H9 (cell line): ENCODE measurements around the gene CCDC92B. TPM values are rescaled to one million over a fixed set of nuclear protein-coding genes. Genes with fewer than 3 reads are reported as not detected.
A peak's percentile ranks its signal among the peaks of the same experiment; 100 is the strongest.

ENCODE experiments used
- DNase-seq: peaks from one replicate; pipeline ENCODE4 v3.0.0-alpha.2; 2017
- H2AFZ ChIP-seq: one replicate; pipeline ENCODE4 v1.6.1; 2013; ENCODE audit warnings: mild to moderate bottlenecking, low read length, control low read depth, moderate library complexity
- H2AK5ac ChIP-seq: 2 replicates; pipeline ENCODE4 v1.6.1; 2013; ENCODE audit warnings: low read length, control low read depth, mixed read lengths; ENCODE audit not compliant: insufficient read length
- H2BK120ac ChIP-seq: one replicate; pipeline ENCODE4 v1.6.1; 2013; ENCODE audit warnings: low read depth, mild to moderate bottlenecking, low read length, control low read depth, inconsistent platforms; ENCODE audit not compliant: poor library complexity, severe bottlenecking
- H2BK12ac ChIP-seq: 2 replicates; pipeline ENCODE4 v1.6.1; 2013; ENCODE audit warnings: low read length, control low read depth, mixed read lengths, low read depth; ENCODE audit not compliant: insufficient read length
- H2BK15ac ChIP-seq: 2 replicates; pipeline ENCODE4 v1.6.1; 2013; ENCODE audit warnings: low read depth, low read length, control low read depth
- H2BK20ac ChIP-seq: one replicate; pipeline ENCODE4 v1.6.1; 2013; ENCODE audit warnings: low read depth, mild to moderate bottlenecking, low read length, control low read depth, inconsistent platforms; ENCODE audit not compliant: poor library complexity, severe bottlenecking
- H2BK5ac ChIP-seq: 2 replicates; pipeline ENCODE4 v1.6.1; 2013; ENCODE audit warnings: low read length, control low read depth, mixed read lengths; ENCODE audit not compliant: insufficient read length
- H3K14ac ChIP-seq: 2 replicates; pipeline ENCODE4 v1.6.1; 2013; ENCODE audit warnings: low read length, control low read depth; ENCODE audit not compliant: insufficient read depth
- H3K18ac ChIP-seq: 2 replicates; pipeline ENCODE4 v1.6.1; 2013; ENCODE audit warnings: low read depth, mild to moderate bottlenecking, mixed read lengths, low read length, control low read depth; ENCODE audit not compliant: insufficient read length
- H3K23ac ChIP-seq: 2 replicates; pipeline ENCODE4 v1.6.1; 2013; ENCODE audit warnings: low read length, control low read depth, mixed read lengths, low read depth; ENCODE audit not compliant: insufficient read length
- H3K23me2 ChIP-seq: 2 replicates; pipeline ENCODE4 v1.6.1; 2013; ENCODE audit warnings: low read depth, mild to moderate bottlenecking, mixed read lengths, low read length, control low read depth; ENCODE audit not compliant: insufficient read length, poor library complexity, severe bottlenecking
- H3K27ac ChIP-seq: 2 replicates; pipeline ENCODE4 v1.5.1; 2013; ENCODE audit warnings: low read length, control low read depth, mixed read lengths, low read depth; ENCODE audit not compliant: insufficient read length
- H3K27me3 ChIP-seq: 2 replicates; pipeline ENCODE4 v1.6.1; 2013; ENCODE audit warnings: low read length, control low read depth, inconsistent platforms; ENCODE audit not compliant: insufficient read depth
- H3K4ac ChIP-seq: 2 replicates; pipeline ENCODE4 v1.6.1; 2013; ENCODE audit warnings: low read depth, mild to moderate bottlenecking, control low read depth, inconsistent platforms, low read length, moderate library complexity
- H3K4me1 ChIP-seq: 2 replicates; pipeline ENCODE4 v1.6.1; 2013; ENCODE audit warnings: low read length, control low read depth, inconsistent platforms; ENCODE audit not compliant: insufficient read depth
- H3K4me2 ChIP-seq: 2 replicates; pipeline ENCODE4 v1.6.1; 2013; ENCODE audit warnings: low read length, control low read depth, mixed read lengths; ENCODE audit not compliant: insufficient read length, insufficient read depth
- H3K56ac ChIP-seq: 2 replicates; pipeline ENCODE4 v1.6.1; 2013; ENCODE audit warnings: low read depth, mild to moderate bottlenecking, mixed read lengths, low read length, control low read depth; ENCODE audit not compliant: insufficient read length
- H3K79me1 ChIP-seq: 2 replicates; pipeline ENCODE4 v1.6.1; 2013; ENCODE audit warnings: low read depth, mild to moderate bottlenecking, moderate library complexity, low read length, control low read depth, inconsistent platforms; ENCODE audit not compliant: insufficient read depth, poor library complexity, severe bottlenecking
- H3K79me2 ChIP-seq: 2 replicates; pipeline ENCODE4 v1.6.1; 2013; ENCODE audit warnings: low read length, control low read depth, inconsistent platforms; ENCODE audit not compliant: insufficient read depth
- H3K9ac ChIP-seq: 2 replicates; pipeline ENCODE4 v1.6.1; 2013; ENCODE audit warnings: low read length, control low read depth, mixed read lengths; ENCODE audit not compliant: insufficient read length; ENCODE audit errors: extremely low read depth
- H3K9me3 ChIP-seq: one replicate; pipeline ENCODE4 v1.6.1; 2013; ENCODE audit warnings: low read depth, low read length, inconsistent platforms; ENCODE audit not compliant: control insufficient read depth
- H3T11ph ChIP-seq: one replicate; pipeline ENCODE4 v1.6.1; 2013; ENCODE audit warnings: mild to moderate bottlenecking, low read length, control low read depth, inconsistent platforms
- H4K20me1 ChIP-seq: one replicate; pipeline ENCODE4 v1.6.1; 2013; ENCODE audit not compliant: control insufficient read depth, insufficient read length, insufficient read depth
- H4K5ac ChIP-seq: 2 replicates; pipeline ENCODE4 v1.6.1; 2013; ENCODE audit warnings: low read depth, mild to moderate bottlenecking, mixed read lengths, low read length, control low read depth; ENCODE audit not compliant: insufficient read length
- H4K8ac ChIP-seq: replicated peaks from 2 replicates; pipeline ENCODE4 v1.6.1; 2013; ENCODE audit warnings: low read length, control low read depth, mixed read lengths, low read depth; ENCODE audit not compliant: insufficient read length
- H4K91ac ChIP-seq: 2 replicates; pipeline ENCODE4 v1.6.1; 2013; ENCODE audit warnings: low read depth, mild to moderate bottlenecking, moderate library complexity, mixed read lengths, low read length, control low read depth; ENCODE audit not compliant: insufficient read length
- H3K27ac Mint-ChIP-seq, 3 experiments: 2 replicates in 2 of 3; 3 replicates in 1 of 3; pipeline ENCODE4 v1.8.0; 2020 to 2021; ENCODE audit warnings: mixed read lengths in 3 of 3, mild to moderate bottlenecking in 1 of 3, moderate library complexity in 1 of 3
- H3K27me3 Mint-ChIP-seq: 2 replicates; pipeline ENCODE4 v1.8.0; 2021; ENCODE audit warnings: low read depth, mild to moderate bottlenecking, moderate library complexity, mixed read lengths
- H3K36me3 Mint-ChIP-seq, 3 experiments: 2 replicates in 2 of 3; 3 replicates in 1 of 3; pipeline ENCODE4 v1.8.0; 2020 to 2021; ENCODE audit warnings: low read depth in 3 of 3, mixed read lengths in 3 of 3; ENCODE audit not compliant: insufficient read depth in 1 of 3
- H3K4me1 Mint-ChIP-seq, 2 experiments: 2 replicates each; pipeline ENCODE4 v1.8.0; 2020; ENCODE audit warnings: mixed read lengths in 2 of 2
- H3K4me3 Mint-ChIP-seq, 2 experiments: 2 replicates in 1 of 2; 3 replicates in 1 of 2; pipeline ENCODE4 v1.8.0; 2020 to 2021; ENCODE audit warnings: mild to moderate bottlenecking in 2 of 2, mixed read lengths in 2 of 2, moderate library complexity in 1 of 2
- H3K9me3 Mint-ChIP-seq, 2 experiments: 2 replicates in 1 of 2; 3 replicates in 1 of 2; pipeline ENCODE4 v1.8.0; 2020; ENCODE audit warnings: mild to moderate bottlenecking in 2 of 2, mixed read lengths in 2 of 2, moderate library complexity in 1 of 2
- CTCF ChIP-seq: fragments of 200-600 bp; sonication (generic); conservative IDR thresholded peaks from 3 replicates; pipeline ENCODE4 v1.8.0; 2021; ENCODE audit warnings: antibody characterized with exemption, mild to moderate bottlenecking
- WGBS: extraction: QIAGEN DNeasy Blood & Tissue Kit; methylation state at CpG from one replicate; pipeline ENCODE4 v1.1.7; 2013; ENCODE audit warnings: missing lambda C conversion rate, low lambda C conversion rate, mixed read lengths; ENCODE audit not compliant: insufficient read length; ENCODE audit errors: extremely low coverage; 5-methylcytosine and 5-hydroxymethylcytosine counted together
- total RNA-seq: library from RNA; stranded (reverse); gene quantifications from 2 replicates; pipeline ENCODE4 v1.2.1, GENCODE V29; 2021

The CCDC92B gene
- total RNA-seq, 1 experiment from 2014 or later: 8.0 TPM

GRCh38 chr17:2712300-2713043 is 37.0 kb downstream of the CCDC92B start:
- Histone ChIP-seq H4K91ac (no peak overlapping the region), H3K14ac (no peak overlapping the region; the same call in 1 of the 2 replicates), H2BK5ac (no peak overlapping the region), H4K20me1 (no peaks in the 10 kb centered on the region), H2BK20ac (no peak overlapping the region), H3K23me2 (peaks cover 13% of the 10 kb centered on the region), H3K4ac (no peak overlapping the region), H2AK5ac (no peak overlapping the region), H3K56ac (no peak overlapping the region), H2AFZ (no peak overlapping the region), H3K4me1 (peaks cover 4% of the 10 kb centered on the region; the same call in 1 of the 2 replicates), H3K27ac (no peak overlapping the region), H4K8ac (no peak overlapping the region), H3K79me2 (peaks cover 16% of the 10 kb centered on the region; the same call in 1 of the 2 replicates), H2BK15ac (no peak overlapping the region), H4K5ac (no peak overlapping the region), H3T11ph (no peak overlapping the region), H3K23ac (no peak overlapping the region), H2BK120ac (no peak overlapping the region), H3K4me2 (peak overlapping the region; percentile 61), H3K79me1 (no peaks in the 10 kb centered on the region), H3K18ac (no peak overlapping the region), H3K9me3 (no peaks in the 10 kb centered on the region), H2BK12ac (no peak overlapping the region), H3K27me3 (no peaks in the 10 kb centered on the region; the same call in 1 of the 2 replicates), H3K9ac (no peak overlapping the region)
- no peak for DNase-seq
- H3K27ac Mint-ChIP-seq: peak overlapping the region in 2 of 3 experiments; percentile 3 to 69; a peak in 2 of 7 replicates
- no peak for TF ChIP-seq CTCF
- peaks cover 16% of the 10 kb centered on the region for H3K27me3 Mint-ChIP-seq
- no CpG with 5 or more reads among the region's 36 CpGs for WGBS
- peaks cover 0 to 2% (median 0%) of the 10 kb centered on the region in 3 experiments; a peak in 1 of 7 replicates for H3K36me3 Mint-ChIP-seq
- H3K4me3 Mint-ChIP-seq: peak overlapping the region; percentile 72 to 85
- H3K9me3 Mint-ChIP-seq: no peaks in the 10 kb centered on the region; a peak in 1 of 5 replicates
- peaks cover 36 to 47% of the 10 kb centered on the region in 2 experiments for H3K4me1 Mint-ChIP-seq
